Mesodermal cell (in vitro differentiated cells): ENCODE measurements around the gene GAB3.
A peak's percentile ranks its signal among the peaks of the same experiment; 100 is the strongest.

Experiments
- H3K27ac ChIP-seq: 2 replicates; pipeline ENCODE4 v1.7.0; 2013; ENCODE audit warnings: mild to moderate bottlenecking, low read depth, low read length, moderate library complexity; ENCODE audit not compliant: severe bottlenecking
- H3K36me3 ChIP-seq: 2 replicates; pipeline ENCODE4 v1.7.1; 2013; ENCODE audit warnings: mild to moderate bottlenecking, low read length, moderate library complexity; ENCODE audit not compliant: control insufficient read depth, insufficient read depth
- H3K4me1 ChIP-seq: one replicate; pipeline ENCODE4 v1.7.1; 2013; ENCODE audit warnings: mild to moderate bottlenecking, low read length; ENCODE audit not compliant: insufficient read depth, control insufficient read depth, poor library complexity, severe bottlenecking
- H3K4me3 ChIP-seq: 2 replicates; pipeline ENCODE4 v1.7.0; 2013; ENCODE audit warnings: low read length, control low read depth, mild to moderate bottlenecking; ENCODE audit not compliant: insufficient read depth, poor library complexity, severe bottlenecking; ENCODE audit errors: extremely low read depth
- H3K9me3 ChIP-seq: 2 replicates; pipeline ENCODE4 v1.7.1; 2013; ENCODE audit warnings: mild to moderate bottlenecking, low read length, moderate library complexity; ENCODE audit not compliant: control insufficient read depth
- WGBS, 2 experiments: methylation state at CpG; one replicate each; pipeline ENCODE4 v1.1.5; 2013; ENCODE audit warnings: missing lambda C conversion rate in 2 of 2; ENCODE audit not compliant: insufficient coverage in 2 of 2; 5-methylcytosine and 5-hydroxymethylcytosine counted together

The GAB3 gene

GRCh38 chrX:154719132-154719675, 31.7 kb downstream of the GAB3 start:
- H3K9me3 ChIP-seq = no peaks in the 10 kb centered on the region
- no peak overlapping the region for H3K4me3 ChIP-seq
- peaks cover 18% of the 10 kb centered on the region for H3K4me1 ChIP-seq
- H3K36me3 ChIP-seq = no peaks in the 10 kb centered on the region
- H3K27ac ChIP-seq = peak overlapping the region; percentile 16
- 88 to 90% methylated on average over 2 of the region's 6 CpGs for WGBS, 2 experiments

GRCh38 chrX:154718616-154719015, 32.3 kb downstream of the GAB3 start:
- Histone ChIP-seq H3K9me3 (no peaks in the 10 kb centered on the region), H3K4me3 (no peak overlapping the region), H3K4me1 (peaks cover 18% of the 10 kb centered on the region), H3K27ac (no peak overlapping the region), H3K36me3 (no peaks in the 10 kb centered on the region)
- WGBS, 2 experiments = no CpG with 5 or more reads among the region's 1 CpG

- H3K4me3 ChIP-seq = no peak overlapping the region
- peaks cover 20% of the 10 kb centered on the region for H3K4me1 ChIP-seq
- H3K36me3 ChIP-seq = no peaks in the 10 kb centered on the region
- no peak overlapping the region for H3K27ac ChIP-seq
- WGBS, 2 experiments = 95 to 96% methylated on average over 4 of the region's 7 CpGs
- H3K9me3 ChIP-seq = no peaks in the 10 kb centered on the region
Measured at GRCh38 chrX:154717824-154718223, 33.1 kb downstream of the GAB3 start.

GRCh38 chrX:154715825-154716224, 35.1 kb downstream of the GAB3 start:
- Histone ChIP-seq H3K4me1 (peaks cover 21% of the 10 kb centered on the region), H3K9me3 (no peaks in the 10 kb centered on the region), H3K36me3 (no peaks in the 10 kb centered on the region), H3K4me3 (no peak overlapping the region), H3K27ac (no peak overlapping the region)
- whole genome bisulfite sequencing, 2 experiments = 86 to 87% methylated on average over 1 to 2 of the region's 5 CpGs

- peaks cover 19% of the 10 kb centered on the region for H3K4me1 ChIP-seq
- no peak overlapping the region for H3K4me3 ChIP-seq
- no peaks in the 10 kb centered on the region for H3K36me3 ChIP-seq
- no CpG with 5 or more reads among the region's 2 CpGs for WGBS, 2 experiments
- H3K9me3 ChIP-seq = no peaks in the 10 kb centered on the region
- H3K27ac ChIP-seq = no peak overlapping the region
Measured at GRCh38 chrX:154714925-154715324, 36.0 kb downstream of the GAB3 start.

GRCh38 chrX:154712781-154713740, 37.8 kb downstream of the GAB3 start:
- Histone ChIP-seq H3K4me1 (peaks cover 4% of the 10 kb centered on the region), H3K9me3 (no peaks in the 10 kb centered on the region), H3K27ac (no peak overlapping the region), H3K36me3 (no peaks in the 10 kb centered on the region), H3K4me3 (no peak overlapping the region)
- 86% methylated on average over 2 of the region's 7 CpGs; no CpG with 5 or more reads in 1 of the 2 experiments for WGBS, 2 experiments

- 100% methylated on average over 1 of the region's 1 CpG; no CpG with 5 or more reads in 1 of the 2 experiments for WGBS, 2 experiments
- no peaks in the 10 kb centered on the region for H3K9me3 ChIP-seq
- no peaks in the 10 kb centered on the region for H3K36me3 ChIP-seq
- H3K4me1 ChIP-seq = peaks cover 3% of the 10 kb centered on the region
- no peak overlapping the region for H3K4me3 ChIP-seq
- H3K27ac ChIP-seq = no peak overlapping the region
Measured at GRCh38 chrX:154711264-154711663, 39.6 kb downstream of the GAB3 start.

GRCh38 chrX:154710309-154710708, 40.6 kb downstream of the GAB3 start:
- whole genome bisulfite sequencing, 2 experiments = no CpG with 5 or more reads among the region's 4 CpGs
- Histone ChIP-seq H3K9me3 (no peaks in the 10 kb centered on the region), H3K4me1 (peaks cover 3% of the 10 kb centered on the region), H3K4me3 (no peak overlapping the region), H3K27ac (no peak overlapping the region), H3K36me3 (no peaks in the 10 kb centered on the region)

- H3K4me1 ChIP-seq = no peaks in the 10 kb centered on the region
- WGBS, 2 experiments = 50 to 57% methylated on average over 1 to 3 of the region's 6 CpGs
- H3K36me3 ChIP-seq = peaks cover 5% of the 10 kb centered on the region
- H3K4me3 ChIP-seq = no peak overlapping the region
- H3K27ac ChIP-seq = no peak overlapping the region
- no peaks in the 10 kb centered on the region for H3K9me3 ChIP-seq
Measured at GRCh38 chrX:154698630-154699248, 52.1 kb downstream of the GAB3 start.

- no peaks in the 10 kb centered on the region for H3K4me1 ChIP-seq
- H3K36me3 ChIP-seq = peaks cover 5% of the 10 kb centered on the region
- H3K27ac ChIP-seq = no peak overlapping the region
- no peaks in the 10 kb centered on the region for H3K9me3 ChIP-seq
- WGBS, 2 experiments = no CpG with 5 or more reads among the region's 1 CpG
- no peak overlapping the region for H3K4me3 ChIP-seq
Measured at GRCh38 chrX:154696676-154697045, 54.2 kb downstream of the GAB3 start.
